Measurements from ENCODE around the gene HDGFL2. TPM values are rescaled to one million over a fixed set of nuclear protein-coding genes. Genes with fewer than 3 reads are reported as not detected.

Gene HDGFL2
- total and polyA plus RNA-seq, 5 donors from 2014 or later = 11.5 to 32.7 (median 12.2) TPM

- Histone ChIP-seq H3K36me3 (ENCODE audit: control insufficient read depth, insufficient read depth, low read length) (no peaks in the 10 kb centered on the region), H3K4me1 (ENCODE audit: control insufficient read depth, insufficient read depth, low read length, poor library complexity, severe bottlenecking) (no peaks in the 10 kb centered on the region), H3K9me3 (ENCODE audit: control insufficient read depth in 2 of 2, low read length in 2 of 2) (no peaks in the 10 kb centered on the region), H3K4me3 (ENCODE audit: low read depth, low read length) (no peak overlapping the region), H3K27ac (ENCODE audit: insufficient read depth, low read length, poor library complexity, severe bottlenecking) (no peak overlapping the region), H3K27me3 (ENCODE audit: control insufficient read depth, insufficient read depth, low read length) (no peaks in the 10 kb centered on the region)
- ATAC-seq (ENCODE audit: low read depth in 2 of 2) (no peak), DNase-seq (no peak)
- Mint-ChIP-seq H3K27me3 (peaks cover 4% of the 10 kb centered on the region), H3K36me3 (no peaks in the 10 kb centered on the region), H3K27ac (no peak overlapping the region), H3K4me1 (peaks cover 0 to 2% (median 0%) of the 10 kb centered on the region in 4 donors), H3K4me3 (no peak overlapping the region), H3K9me3 (no peaks in the 10 kb centered on the region)
Observed at GRCh38 chr19:4464815-4465581, 7.1 kb upstream of the HDGFL2 start.

GRCh38 chr19:4467835-4468234 is 4.3 kb upstream of the HDGFL2 start:
- DNase-seq = no peak
- H3K9me3 Mint-ChIP-seq = no peaks in the 10 kb centered on the region
- Histone ChIP-seq H3K27me3 (ENCODE audit: control insufficient read depth, insufficient read depth, low read length) (no peaks in the 10 kb centered on the region), H3K9me3 (ENCODE audit: control insufficient read depth in 2 of 2, low read length in 2 of 2) (no peaks in the 10 kb centered on the region), H3K36me3 (ENCODE audit: control insufficient read depth, insufficient read depth, low read length) (no peaks in the 10 kb centered on the region), H3K27ac (ENCODE audit: insufficient read depth, low read length, poor library complexity, severe bottlenecking) (no peak overlapping the region), H3K4me1 (ENCODE audit: control insufficient read depth, insufficient read depth, low read length, poor library complexity, severe bottlenecking) (peaks cover 10% of the 10 kb centered on the region), H3K4me3 (ENCODE audit: low read depth, low read length) (no peak overlapping the region)
- peaks cover 0 to 8% (median 4%) of the 10 kb centered on the region in 4 donors for H3K4me1 Mint-ChIP-seq
- H3K27me3 Mint-ChIP-seq = no peaks in the 10 kb centered on the region
- no peak overlapping the region for H3K4me3 Mint-ChIP-seq
- H3K27ac Mint-ChIP-seq = no peak overlapping the region
- ATAC-seq (ENCODE audit: low read depth in 2 of 2) = no peak
- no peaks in the 10 kb centered on the region for H3K36me3 Mint-ChIP-seq

GRCh38 chr19:4471403-4472173 is 509 bp upstream of the HDGFL2 start:
- Histone ChIP-seq H3K36me3 (ENCODE audit: control insufficient read depth, insufficient read depth, low read length) (peaks cover 3% of the 10 kb centered on the region), H3K9me3 (ENCODE audit: control insufficient read depth in 2 of 2, low read length in 2 of 2) (no peaks in the 10 kb centered on the region), H3K27me3 (ENCODE audit: control insufficient read depth, insufficient read depth, low read length) (no peaks in the 10 kb centered on the region), H3K27ac (ENCODE audit: insufficient read depth, low read length, poor library complexity, severe bottlenecking) (peak overlapping the region; percentile 83), H3K4me3 (ENCODE audit: low read depth, low read length) (peak overlapping the region; percentile 92), H3K4me1 (ENCODE audit: control insufficient read depth, insufficient read depth, low read length, poor library complexity, severe bottlenecking) (peaks cover 30% of the 10 kb centered on the region)
- ATAC-seq (ENCODE audit: low read depth in 2 of 2) (peak; percentile 85 to 86), DNase-seq (peak; percentile 97 to 100 (median 99))
- peaks cover 3% of the 10 kb centered on the region for H3K36me3 Mint-ChIP-seq
- H3K4me1 Mint-ChIP-seq = peaks cover 0 to 30% (median 7%) of the 10 kb centered on the region in 4 donors
- H3K9me3 Mint-ChIP-seq = no peaks in the 10 kb centered on the region
- no peaks in the 10 kb centered on the region for H3K27me3 Mint-ChIP-seq
- no peak overlapping the region for H3K4me3 Mint-ChIP-seq
- H3K27ac Mint-ChIP-seq = no peak overlapping the region

- Mint-ChIP-seq H3K27ac (no peak overlapping the region), H3K36me3 (peaks cover 10% of the 10 kb centered on the region), H3K4me1 (peaks cover 0 to 33% (median 7%) of the 10 kb centered on the region in 4 donors), H3K27me3 (no peaks in the 10 kb centered on the region), H3K9me3 (no peaks in the 10 kb centered on the region), H3K4me3 (peak overlapping the region in 3 of 4 donors; percentile 76 to 79 (median 76))
- ATAC-seq (ENCODE audit: low read depth in 2 of 2) (no peak), DNase-seq (no peak)
- H3K27me3 ChIP-seq (ENCODE audit: control insufficient read depth, insufficient read depth, low read length) = no peaks in the 10 kb centered on the region
- H3K36me3 ChIP-seq (ENCODE audit: control insufficient read depth, insufficient read depth, low read length) = peaks cover 12% of the 10 kb centered on the region
- no peak overlapping the region for H3K4me3 ChIP-seq (ENCODE audit: low read depth, low read length)
- no peaks in the 10 kb centered on the region for H3K9me3 ChIP-seq (ENCODE audit: control insufficient read depth in 2 of 2, low read length in 2 of 2)
- H3K27ac ChIP-seq (ENCODE audit: insufficient read depth, low read length, poor library complexity, severe bottlenecking) = peak overlapping the region; percentile 1
- peaks cover 30% of the 10 kb centered on the region for H3K4me1 ChIP-seq (ENCODE audit: control insufficient read depth, insufficient read depth, low read length, poor library complexity, severe bottlenecking)
Observed at GRCh38 chr19:4473011-4473762, 1.1 kb downstream of the HDGFL2 start.

GRCh38 chr19:4473763-4474513 is 1.8 kb downstream of the HDGFL2 start:
- H3K27ac ChIP-seq (ENCODE audit: insufficient read depth, low read length, poor library complexity, severe bottlenecking) = no peak overlapping the region
- Mint-ChIP-seq H3K36me3 (peaks cover 10% of the 10 kb centered on the region), H3K9me3 (no peaks in the 10 kb centered on the region), H3K27ac (peak overlapping the region in 2 of 3 donors; percentile 62 to 69), H3K4me1 (peaks cover 0 to 33% (median 7%) of the 10 kb centered on the region in 4 donors), H3K27me3 (no peaks in the 10 kb centered on the region), H3K4me3 (peak overlapping the region; percentile 25 to 81 (median 72))
- H3K9me3 ChIP-seq (ENCODE audit: control insufficient read depth in 2 of 2, low read length in 2 of 2) = no peaks in the 10 kb centered on the region
- no peaks in the 10 kb centered on the region for H3K27me3 ChIP-seq (ENCODE audit: control insufficient read depth, insufficient read depth, low read length)
- ATAC-seq (ENCODE audit: low read depth in 2 of 2) (no peak), DNase-seq (no peak)
- peaks cover 30% of the 10 kb centered on the region for H3K4me1 ChIP-seq (ENCODE audit: control insufficient read depth, insufficient read depth, low read length, poor library complexity, severe bottlenecking)
- H3K36me3 ChIP-seq (ENCODE audit: control insufficient read depth, insufficient read depth, low read length) = peaks cover 16% of the 10 kb centered on the region
- H3K4me3 ChIP-seq (ENCODE audit: low read depth, low read length) = no peak overlapping the region

- Mint-ChIP-seq H3K4me3 (peak overlapping the region; percentile 25 to 81 (median 72)), H3K9me3 (no peaks in the 10 kb centered on the region), H3K27ac (peak overlapping the region in 1 of 3 donors; percentile 62), H3K36me3 (peaks cover 10% of the 10 kb centered on the region), H3K4me1 (peaks cover 0 to 31% (median 7%) of the 10 kb centered on the region in 4 donors), H3K27me3 (no peaks in the 10 kb centered on the region)
- Histone ChIP-seq H3K4me1 (ENCODE audit: control insufficient read depth, insufficient read depth, low read length, poor library complexity, severe bottlenecking) (peaks cover 30% of the 10 kb centered on the region), H3K27ac (ENCODE audit: insufficient read depth, low read length, poor library complexity, severe bottlenecking) (no peak overlapping the region), H3K9me3 (ENCODE audit: control insufficient read depth in 2 of 2, low read length in 2 of 2) (no peaks in the 10 kb centered on the region), H3K4me3 (ENCODE audit: low read depth, low read length) (no peak overlapping the region), H3K27me3 (ENCODE audit: control insufficient read depth, insufficient read depth, low read length) (no peaks in the 10 kb centered on the region), H3K36me3 (ENCODE audit: control insufficient read depth, insufficient read depth, low read length) (peaks cover 18% of the 10 kb centered on the region)
- DNase-seq (peak in 1 of 3 donors; percentile 39), ATAC-seq (ENCODE audit: low read depth in 2 of 2) (no peak)
Observed at GRCh38 chr19:4474514-4475022, 2.5 kb downstream of the HDGFL2 start.

Measured in CD4-positive, CD25-positive, alpha-beta regulatory T cell (primary cell).